ENCODE results near the gene ZNF646.

Gene ZNF646

GRCh38 chr16:31092330-31092729 is 18.1 kb downstream of the ZNF646 start:
- no peak for DNase-seq (ENCODE audit: low read depth in 1 of 2, low spot score in 1 of 2)
- Histone ChIP-seq H3K4me3 (replicated peaks; ENCODE audit: insufficient read depth, low read length) (no peak overlapping the region), H3K27me3 (ENCODE audit: insufficient read depth, poor library complexity, severe bottlenecking) (no peaks in the 10 kb centered on the region), H3K27ac (replicated peaks) (no peak overlapping the region)
- no peak for TF ChIP-seq GABPA (IDR thresholded peaks at IDR 0.05; ENCODE audit: low read depth)
- no peak for TF ChIP-seq SPI1 (IDR thresholded peaks at IDR 0.05; ENCODE audit: borderline replicate concordance, low read depth)
- no peak for TF ChIP-seq CTCF (IDR thresholded peaks at IDR 0.05; ENCODE audit: insufficient read depth, low read length)
- no peak for TF ChIP-seq POLR2AphosphoS5 (IDR thresholded peaks at IDR 0.05; ENCODE audit: low read depth)
- no peak for TF ChIP-seq REST (IDR thresholded peaks at IDR 0.05; ENCODE audit: insufficient replicate concordance, low read depth)

- Histone ChIP-seq H3K27ac (replicated peaks) (no peak overlapping the region), H3K27me3 (ENCODE audit: insufficient read depth, poor library complexity, severe bottlenecking) (no peaks in the 10 kb centered on the region), H3K4me3 (replicated peaks; ENCODE audit: insufficient read depth, low read length) (peak overlapping the region; percentile 79)
- no peak for TF ChIP-seq SPI1 (IDR thresholded peaks at IDR 0.05; ENCODE audit: borderline replicate concordance, low read depth)
- TF ChIP-seq GABPA (IDR thresholded peaks at IDR 0.05; ENCODE audit: low read depth) = no peak
- TF ChIP-seq CTCF (IDR thresholded peaks at IDR 0.05; ENCODE audit: insufficient read depth, low read length) = no peak
- no peak for TF ChIP-seq POLR2AphosphoS5 (IDR thresholded peaks at IDR 0.05; ENCODE audit: low read depth)
- TF ChIP-seq REST (IDR thresholded peaks at IDR 0.05; ENCODE audit: insufficient replicate concordance, low read depth) = no peak
- peak in 1 of 2 experiments; percentile 26 for DNase-seq (ENCODE audit: low read depth in 1 of 2, low spot score in 1 of 2)
These were observed 19.0 kb downstream of the ZNF646 start for GRCh38 chr16:31093132-31093703.

GRCh38 chr16:31094088-31094423 is 19.8 kb downstream of the ZNF646 start:
- Histone ChIP-seq H3K27ac (replicated peaks) (peak overlapping the region; percentile 68), H3K27me3 (ENCODE audit: insufficient read depth, poor library complexity, severe bottlenecking) (no peaks in the 10 kb centered on the region), H3K4me3 (replicated peaks; ENCODE audit: insufficient read depth, low read length) (peak overlapping the region; percentile 79)
- TF ChIP-seq SPI1 (IDR thresholded peaks at IDR 0.05; ENCODE audit: borderline replicate concordance, low read depth) = no peak
- TF ChIP-seq CTCF (IDR thresholded peaks at IDR 0.05; ENCODE audit: insufficient read depth, low read length) = no peak
- TF ChIP-seq POLR2AphosphoS5 (IDR thresholded peaks at IDR 0.05; ENCODE audit: low read depth) = no peak
- TF ChIP-seq GABPA (IDR thresholded peaks at IDR 0.05; ENCODE audit: low read depth) = no peak
- TF ChIP-seq REST (IDR thresholded peaks at IDR 0.05; ENCODE audit: insufficient replicate concordance, low read depth) = no peak
- no peak for DNase-seq (ENCODE audit: low read depth in 1 of 2, low spot score in 1 of 2)
